Right ventricle myocardium inferior (tissue), 1 donor: ENCODE results near the gene CAMK1G. TPM values are rescaled to one million over a fixed set of nuclear protein-coding genes. Genes with fewer than 3 reads are reported as not detected.

Source experiments
- ATAC-seq: fragments of 200-7000 bp; cut with Tn5 transposase; one replicate; pipeline ENCODE4 v1.9.1; 2020; ENCODE audit warnings: mild to moderate bottlenecking, moderate library complexity
- DNase-seq: peaks from one replicate; pipeline ENCODE4 v3.0.0; 2021; ENCODE audit errors: missing footprints
- intact Hi-C: fragments of 100-400 bp; cut with DNase I; formaldehyde crosslinking; loops from one replicate; pipeline ENCODE4 v1.11.0; 2022
- total RNA-seq: library from RNA; stranded (reverse); fragmentation: NEBNext Ultra II Directional; extraction: Animal tissue kit (Norgen Biotek cat#: 25700); gene quantifications from one replicate; pipeline ENCODE4 v1.2.1, GENCODE V29; 2021
- donor health status: DM: no; HTN: yes; CAD: no; lungs with severe emphysema.

CAMK1G gene
- total RNA-seq, 1 donor from 2014 or later = not detected

- no peak for DNase-seq
- intact Hi-C loops = loop anchor here (2.0 to 5.0 kb wide), 3 partner anchors 24 to 121 kb away; no protein-coding TSS in a partner anchor
- ATAC-seq = no peak
Measured at GRCh38 chr1:209626346-209627026, 43.0 kb downstream of the CAMK1G start.

- intact Hi-C loops = loop anchor here (2.0 to 5.0 kb wide), 3 partner anchors 24 to 120 kb away; no protein-coding TSS in a partner anchor
- ATAC-seq (no peak), DNase-seq (no peak)
Measured at GRCh38 chr1:209627027-209627731, 43.7 kb downstream of the CAMK1G start.

- intact Hi-C loops = loop anchor here (2.0 to 5.0 kb wide), 4 partner anchors 25 to 120 kb away; no protein-coding TSS in a partner anchor
- DNase-seq (peak; percentile 86), ATAC-seq (peak; percentile 75)
Measured at GRCh38 chr1:209627732-209628196, 44.2 kb downstream of the CAMK1G start.

- intact Hi-C loops = loop anchor here (2.0 to 5.0 kb wide), 2 partner anchors 52 to 119 kb away; no protein-coding TSS in a partner anchor
- ATAC-seq (no peak), DNase-seq (no peak)
Measured at GRCh38 chr1:209628618-209629299, 45.2 kb downstream of the CAMK1G start.

- intact Hi-C loops = loop anchor here (2.0 to 5.0 kb wide), 2 partner anchors 53 to 117 kb away; no protein-coding TSS in a partner anchor
- DNase-seq (no peak), ATAC-seq (no peak)
Measured at GRCh38 chr1:209629621-209630382, 46.3 kb downstream of the CAMK1G start.

GRCh38 chr1:209630383-209631225, 47.1 kb downstream of the CAMK1G start:
- ATAC-seq = peak; percentile 17
- no peak for DNase-seq
- intact Hi-C loops = no loop called here

- ATAC-seq (no peak), DNase-seq (no peak)
- intact Hi-C loops = no loop called here
Measured at GRCh38 chr1:209633335-209633997, 50.0 kb downstream of the CAMK1G start.

- DNase-seq = no peak
- ATAC-seq = no peak
- intact Hi-C loops = no loop called here
Measured at GRCh38 chr1:209634005-209634737, 50.7 kb downstream of the CAMK1G start.

GRCh38 chr1:209635850-209636249, 52.3 kb downstream of the CAMK1G start:
- ATAC-seq = no peak
- no peak for DNase-seq
- intact Hi-C loops = no loop called here

- ATAC-seq (peak; percentile 93), DNase-seq (peak; percentile 94)
- intact Hi-C loops = loop anchor here (2.0 to 5.0 kb wide), 2 partner anchors 50 to 101 kb away; no protein-coding TSS in a partner anchor
Measured at GRCh38 chr1:209641832-209642172, 58.3 kb downstream of the CAMK1G start.

GRCh38 chr1:209642816-209643215, 59.3 kb downstream of the CAMK1G start:
- no peak for DNase-seq
- intact Hi-C loops = loop anchor here (1.0 to 5.0 kb wide), 3 partner anchors 32 to 100 kb away; partner anchors contain the start of gene G0S2
- ATAC-seq = peak; percentile 47

- ATAC-seq (peak; percentile 79), DNase-seq (peak; percentile 82)
- intact Hi-C loops = loop anchor here (1.0 to 5.0 kb wide), 3 partner anchors 32 to 99 kb away; partner anchors contain the start of gene G0S2
Measured at GRCh38 chr1:209643285-209644020, 59.9 kb downstream of the CAMK1G start.

GRCh38 chr1:209645574-209646452, 62.3 kb downstream of the CAMK1G start:
- DNase-seq (no peak), ATAC-seq (no peak)
- intact Hi-C loops = no loop called here

GRCh38 chr1:209646558-209646957, 63.0 kb downstream of the CAMK1G start:
- no peak for DNase-seq
- ATAC-seq = no peak
- intact Hi-C loops = no loop called here

GRCh38 chr1:209647156-209647555, 63.6 kb downstream of the CAMK1G start:
- intact Hi-C loops = no loop called here
- ATAC-seq (no peak), DNase-seq (no peak)
